HG03097 (cell line): ENCODE measurements around the gene PPFIA4.
"Not testable (repeated sequence)": the region's sequence is repeated elsewhere in the genome, so short reads cannot be mapped to it uniquely, and the experiment has no call there.

Experiments used
- ATAC-seq: cut with Tn5 transposase; IDR thresholded peaks from one replicate; pipeline ENCODE4 v1.9.1; 2021; ENCODE audit not compliant: unreplicated experiment, low FRiP score

The PPFIA4 gene

DNA sequence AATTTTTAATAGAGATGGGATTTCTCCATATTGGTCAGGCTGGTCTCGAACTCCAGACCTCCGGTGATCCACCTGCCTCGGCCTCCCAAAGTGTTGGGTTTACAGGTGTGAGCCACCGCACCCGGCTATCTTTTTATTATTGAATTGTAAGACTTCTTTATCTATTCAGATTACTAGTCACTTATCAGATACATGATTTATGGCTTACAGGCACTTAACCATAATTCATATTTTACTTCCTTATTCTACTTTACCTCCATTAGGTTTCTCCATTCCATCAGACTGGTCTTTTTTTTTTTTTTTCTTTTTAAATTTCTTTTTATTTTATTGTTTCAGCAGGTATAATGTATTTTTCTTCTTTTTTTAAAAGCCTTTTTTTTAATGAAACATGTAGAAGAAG is 14.7 kb upstream of the PPFIA4 start:
- ATAC-seq: no peak

DNA sequence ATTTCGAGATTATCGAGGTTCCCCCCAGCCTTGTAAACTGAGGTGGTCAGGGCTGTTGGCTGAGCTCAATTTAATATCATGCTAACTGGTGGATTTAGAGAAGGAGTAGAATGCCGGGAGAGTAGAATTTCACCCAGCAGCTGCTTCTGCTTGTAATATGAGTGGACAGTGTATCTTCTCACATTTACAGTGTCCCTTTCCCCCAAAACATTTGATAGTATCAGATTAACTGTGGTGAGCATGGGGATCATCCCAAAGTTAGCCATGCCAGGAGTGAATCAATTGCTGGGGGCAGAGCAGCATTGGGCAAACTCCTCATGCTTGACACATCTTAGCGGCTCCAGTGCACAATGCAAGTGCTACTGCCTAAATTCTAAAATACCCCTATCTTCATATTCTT is 9.2 kb upstream of the PPFIA4 start:
- ATAC-seq: no peak

DNA sequence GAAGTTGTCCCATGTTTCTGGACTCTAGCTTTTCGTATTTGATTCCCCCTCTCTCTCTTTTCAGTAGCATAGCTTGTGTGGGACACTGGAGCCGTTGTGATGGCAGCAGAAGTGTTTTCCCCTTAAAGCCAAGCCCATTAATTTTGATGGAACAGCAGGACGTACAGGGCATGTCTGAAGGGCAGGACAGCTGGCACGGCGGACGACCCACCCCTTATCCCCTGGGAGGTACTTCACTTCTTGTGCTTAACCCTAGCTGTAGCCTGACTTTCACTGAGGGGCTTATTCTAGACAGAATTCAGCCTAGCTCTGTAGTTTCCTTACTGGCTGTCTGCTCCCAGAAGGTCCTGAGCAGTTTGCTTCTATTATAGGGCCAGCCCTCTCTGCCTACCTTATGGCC is 8.6 kb upstream of the PPFIA4 start:
- no peak for ATAC-seq

DNA sequence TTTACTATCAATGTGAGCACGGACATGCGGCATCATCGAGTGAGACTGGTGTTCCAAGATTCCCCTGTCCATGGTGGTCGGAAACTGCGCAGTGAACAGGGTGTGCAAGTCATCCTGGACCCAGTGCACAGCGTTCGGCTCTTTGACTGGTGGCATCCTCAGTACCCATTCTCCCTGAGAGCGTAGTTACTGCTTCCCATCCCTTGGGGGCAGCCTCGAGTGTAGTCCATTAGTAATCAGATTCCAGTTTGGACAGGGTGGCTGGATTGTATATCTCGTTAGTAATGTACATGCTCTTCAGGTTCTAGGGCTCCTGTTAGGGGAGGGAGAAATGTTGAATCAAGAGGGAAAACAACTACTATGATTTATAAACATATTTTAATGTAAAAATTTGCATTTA is 3.4 kb upstream of the PPFIA4 start:
- ATAC-seq: not testable (repeated sequence)

DNA sequence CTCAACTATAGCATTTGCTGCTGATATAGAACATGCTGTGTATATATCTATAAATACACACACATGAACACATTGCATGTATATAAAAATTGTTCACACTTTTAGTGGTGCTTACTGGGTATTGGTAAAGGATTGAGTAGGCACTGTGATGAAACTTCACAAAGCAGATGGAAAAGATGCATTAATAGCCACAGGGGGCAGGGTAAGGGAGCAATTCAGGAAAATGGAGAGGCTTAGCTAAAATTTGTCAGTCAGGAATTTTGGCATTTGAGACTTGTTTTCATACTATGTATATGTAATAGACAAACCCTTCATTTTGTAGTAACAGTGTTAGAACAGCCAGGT is 633 bp upstream of the PPFIA4 start:
- ATAC-seq: no peak

DNA sequence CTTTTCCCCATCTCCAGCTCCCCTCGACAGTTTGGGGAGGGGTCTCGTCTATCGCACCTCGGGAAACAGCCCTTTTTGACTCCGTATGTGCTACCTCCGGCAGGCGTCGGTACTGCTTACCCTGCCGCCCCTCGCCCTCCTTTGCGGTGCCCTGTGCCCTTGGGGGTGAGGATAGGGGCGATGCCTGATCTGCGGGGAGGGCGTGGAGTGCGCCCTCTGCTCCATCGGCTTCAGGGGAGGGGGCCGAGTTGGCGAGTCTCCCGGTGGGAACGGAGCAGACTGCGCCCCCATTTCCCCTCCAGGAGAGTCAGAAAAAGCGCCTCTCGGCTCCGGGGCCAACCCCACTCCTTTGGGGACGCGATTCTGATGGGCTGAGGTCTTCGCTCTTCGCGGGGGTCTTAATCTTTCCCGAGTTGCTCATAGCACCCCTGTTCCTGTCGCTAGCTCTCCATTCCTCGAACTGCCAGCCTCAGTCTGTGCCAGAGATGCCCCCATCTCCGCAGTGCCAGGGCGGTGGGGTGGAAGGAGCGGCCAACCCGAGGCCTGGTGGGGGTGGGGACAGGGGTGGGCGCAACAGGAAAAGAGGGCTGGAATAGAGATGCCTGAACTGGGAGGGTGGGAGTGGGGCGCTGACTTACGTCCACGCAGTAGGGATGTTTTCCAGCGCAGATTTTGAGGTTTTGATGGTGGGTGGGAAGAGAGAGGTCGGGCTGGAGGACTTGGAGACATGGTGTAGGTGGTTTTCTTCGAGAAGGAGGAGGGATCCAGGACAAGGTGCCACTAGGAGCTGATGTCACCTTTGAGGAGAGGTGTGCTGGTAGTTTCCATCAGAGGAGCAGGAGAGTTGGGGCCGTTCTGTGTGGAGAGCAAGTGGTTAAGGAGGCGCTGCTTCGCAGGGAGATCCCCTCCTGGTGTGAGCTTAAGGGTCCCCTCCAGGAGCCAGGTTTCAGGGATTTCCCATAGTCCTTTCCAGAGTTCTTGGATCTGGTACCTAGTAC is 674 bp downstream of the PPFIA4 start:
- ATAC-seq: no peak

GRCh38 chr1:203028067-203028783 is 1.9 kb downstream of the PPFIA4 start:
- no peak for ATAC-seq

DNA sequence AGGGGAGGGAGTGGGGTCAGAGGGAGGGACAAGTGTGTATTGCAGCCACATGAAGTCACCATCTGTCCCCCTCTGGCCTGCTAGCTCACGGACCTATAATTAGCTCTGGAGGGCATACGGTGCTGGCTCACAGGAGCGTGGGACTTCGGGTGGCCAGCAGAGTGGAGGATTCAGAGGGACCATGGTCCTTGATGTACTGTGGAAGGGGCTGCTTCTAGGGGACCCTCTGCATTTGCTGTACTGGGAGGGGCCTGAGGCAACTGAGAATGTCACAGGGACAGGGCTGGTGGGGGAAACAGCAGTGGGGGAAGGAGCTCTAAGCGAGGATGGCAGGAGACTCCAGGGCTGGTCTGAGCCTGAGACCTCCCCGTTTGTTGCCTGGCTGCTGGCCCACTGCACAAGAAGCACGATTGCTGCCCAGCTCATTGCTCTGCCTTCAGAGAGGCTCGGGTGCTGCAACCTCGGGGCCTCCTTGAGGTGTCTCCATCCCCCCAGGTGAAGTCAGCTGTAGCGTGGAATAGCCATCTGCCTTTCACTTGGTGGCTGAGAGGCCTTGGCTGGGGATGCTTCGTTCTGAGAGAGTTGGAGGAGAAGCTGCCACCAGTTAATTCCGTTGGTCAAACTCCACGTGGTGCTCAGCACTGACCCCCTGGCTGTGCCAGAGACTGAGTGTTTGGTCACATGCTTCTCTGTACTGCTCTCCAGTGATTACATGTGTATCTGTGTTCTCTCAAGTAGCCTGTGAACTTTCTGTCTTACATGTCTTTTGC is 2.7 kb downstream of the PPFIA4 start:
- no peak for ATAC-seq

GRCh38 chr1:203031467-203031866 is 5.2 kb downstream of the PPFIA4 start:
- no peak for ATAC-seq

GRCh38 chr1:203033287-203033686 is 7.0 kb downstream of the PPFIA4 start:
- no peak for ATAC-seq

DNA sequence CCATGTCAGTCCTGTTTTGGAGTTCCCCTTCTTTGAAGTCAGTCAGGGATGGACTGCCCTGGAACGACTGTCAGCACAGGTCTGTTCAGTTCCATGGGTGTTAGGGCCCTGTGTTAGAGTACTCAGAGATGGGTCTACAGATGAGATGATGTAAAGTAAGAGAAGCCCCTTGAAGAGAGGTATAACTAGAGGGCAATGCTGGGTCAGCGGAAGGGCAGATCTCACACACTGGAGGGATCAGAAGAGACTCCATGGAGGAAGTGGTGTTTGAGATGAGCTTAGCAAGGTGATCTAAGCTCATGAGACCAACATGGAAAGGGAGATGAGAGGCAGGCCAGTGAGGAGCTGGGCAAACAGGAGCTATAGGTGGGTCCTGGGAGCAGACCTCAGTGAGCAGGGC is 7.6 kb downstream of the PPFIA4 start:
- no peak for ATAC-seq

DNA sequence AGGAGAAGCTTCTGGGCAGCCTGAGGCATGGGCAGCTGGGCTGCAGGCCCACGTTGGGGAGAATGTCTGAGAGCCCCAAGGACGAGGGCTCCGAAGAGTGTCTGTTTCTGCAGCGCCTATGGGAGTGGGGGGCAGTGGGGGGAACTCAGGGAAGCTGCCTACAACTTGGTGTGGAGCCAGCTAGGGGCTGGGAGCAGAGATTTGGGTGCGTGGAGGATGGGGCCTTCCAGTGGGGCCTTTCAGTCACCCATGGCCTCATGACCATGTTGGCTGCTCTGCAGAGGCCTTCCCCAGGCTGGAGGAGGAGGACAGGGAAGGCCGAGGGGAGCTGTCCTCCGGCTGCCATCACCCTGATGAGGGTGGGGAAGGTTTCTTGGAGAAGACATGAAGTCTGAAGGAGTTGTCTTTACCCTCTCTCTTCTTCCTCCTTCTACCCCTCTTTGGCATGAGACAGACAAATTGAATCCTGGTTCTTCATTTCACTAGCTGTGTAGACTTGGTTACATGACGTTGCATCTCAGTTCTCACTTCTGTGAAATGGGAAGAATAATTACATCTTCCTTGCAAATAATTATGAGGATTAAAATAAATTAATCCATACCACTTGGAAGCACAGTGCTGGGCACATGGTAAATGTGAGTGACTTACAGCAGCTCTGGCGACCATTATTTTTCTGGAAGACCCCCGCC is 8.3 kb downstream of the PPFIA4 start:
- no peak for ATAC-seq

- no peak for ATAC-seq
Measured at GRCh38 chr1:203035111-203036000, 9.1 kb downstream of the PPFIA4 start.

GRCh38 chr1:203036135-203036534 is 9.8 kb downstream of the PPFIA4 start:
- ATAC-seq: no peak

- no peak for ATAC-seq
Measured at GRCh38 chr1:203036537-203036936, 10.2 kb downstream of the PPFIA4 start.

DNA sequence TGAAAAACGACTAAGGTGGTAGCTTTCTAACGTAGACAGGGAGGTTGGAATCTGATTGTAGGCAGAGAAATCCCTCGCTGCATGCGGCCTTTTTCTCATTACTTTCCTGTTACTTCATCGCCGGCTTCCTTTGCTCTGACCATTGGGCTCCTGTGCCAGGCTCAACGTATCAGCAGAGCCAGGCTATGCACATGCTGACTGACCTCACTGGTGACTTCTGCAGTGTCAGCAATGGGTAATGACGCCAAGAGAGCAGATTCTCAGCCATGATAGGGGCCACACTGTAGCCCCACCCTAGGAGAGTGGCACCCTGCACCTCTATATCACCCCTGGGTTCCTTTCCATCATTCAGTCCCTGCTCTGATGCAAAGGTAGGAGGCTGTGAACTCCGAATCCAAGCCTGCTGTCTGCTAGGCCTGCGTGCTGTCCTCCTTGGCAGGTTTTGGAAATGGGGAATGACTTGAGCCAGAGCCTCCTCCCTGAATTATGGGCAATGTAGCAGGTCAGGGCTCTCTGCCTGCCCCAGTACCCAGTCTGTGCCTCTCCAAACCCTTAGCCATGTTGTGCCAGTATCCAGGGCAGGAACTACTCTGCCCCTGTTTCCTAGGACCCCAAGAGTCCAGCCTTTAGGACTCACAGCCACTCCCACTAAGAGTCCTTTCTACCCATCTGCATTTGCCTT is 11.4 kb downstream of the PPFIA4 start:
- ATAC-seq: no peak

- ATAC-seq: no peak
Measured at GRCh38 chr1:203038217-203038741, 12.0 kb downstream of the PPFIA4 start.

GRCh38 chr1:203038891-203039608 is 12.8 kb downstream of the PPFIA4 start:
- ATAC-seq: no peak
